ENCODE data around the gene PHETA1.

PHETA1 gene

GRCh38 chr12:111322336-111323250 lies 46.3 kb downstream of the PHETA1 start:
- no peak for DNase-seq (ENCODE audit: low read depth in 2 of 2)

- DNase-seq (ENCODE audit: low read depth in 2 of 2): no peak
Observed at GRCh38 chr12:111321317-111321716, 47.6 kb downstream of the PHETA1 start.

GRCh38 chr12:111320258-111321050 lies 48.4 kb downstream of the PHETA1 start:
- DNase-seq (ENCODE audit: low read depth in 2 of 2): no peak

GRCh38 chr12:111319600-111320257 lies 49.2 kb downstream of the PHETA1 start:
- no peak for DNase-seq (ENCODE audit: low read depth in 2 of 2)

GRCh38 chr12:111318450-111318849 lies 50.4 kb downstream of the PHETA1 start:
- no peak for DNase-seq (ENCODE audit: low read depth in 2 of 2)

GRCh38 chr12:111316671-111317070 lies 52.2 kb downstream of the PHETA1 start:
- no peak for DNase-seq (ENCODE audit: low read depth in 2 of 2)

- DNase-seq (ENCODE audit: low read depth in 2 of 2): no peak
Observed at GRCh38 chr12:111314953-111315539, 53.8 kb downstream of the PHETA1 start.

GRCh38 chr12:111313833-111314259 lies 55.0 kb downstream of the PHETA1 start:
- DNase-seq (ENCODE audit: low read depth in 2 of 2): peak; percentile 43 to 44

GRCh38 chr12:111312708-111313107 lies 56.2 kb downstream of the PHETA1 start:
- no peak for DNase-seq (ENCODE audit: low read depth in 2 of 2)

GRCh38 chr12:111312016-111312415 lies 56.9 kb downstream of the PHETA1 start:
- no peak for DNase-seq (ENCODE audit: low read depth in 2 of 2)

GRCh38 chr12:111311011-111311410 lies 57.9 kb downstream of the PHETA1 start:
- DNase-seq (ENCODE audit: low read depth in 2 of 2): no peak
